K562 (cell line): Measurements from ENCODE around the gene FERMT3. TPM values are rescaled to one million over a fixed set of nuclear protein-coding genes. Genes with fewer than 3 reads are reported as not detected.
A peak's percentile ranks its signal among the peaks of the same experiment; 100 is the strongest.

Experiments used
- ID3 ChIP-seq, 2 experiments: fragments of 250-450 bp in 1 of 2; fragments of 450-650 bp in 1 of 2; sonication (Bioruptor Pico) in 1 of 2; IDR thresholded peaks; 2 replicates each; pipeline versions ENCODE4 v1.6.1 to v1.8.0; 2016 to 2021; ENCODE audit warnings: mild to moderate bottlenecking in 2 of 2, moderate library complexity in 2 of 2, missing compliant biosample characterization in 1 of 2, missing genetic modification characterization in 1 of 2
- REST ChIP-seq, 2 experiments: fragments of 450-650 bp; formaldehyde crosslinking in 1 of 2; IDR thresholded peaks; 2 replicates each; pipeline versions ENCODE4 v1.4.0 to v1.6.1; 2014 to 2020; ENCODE audit warnings: mild to moderate bottlenecking in 2 of 2, borderline replicate concordance in 1 of 2, low read depth in 1 of 2
- ZFX ChIP-seq: sonication (generic); formaldehyde crosslinking; IDR thresholded peaks from 2 replicates; pipeline ENCODE4 v1.8.0; 2022; ENCODE audit warnings: mild to moderate bottlenecking, missing genetic modification reagents, moderate library complexity
- ZHX1 ChIP-seq: fragments of 150-350 bp; conservative IDR thresholded peaks from 2 replicates; pipeline ENCODE4 v1.6.1; 2014; ENCODE audit warnings: low read length
- polyA plus RNA-seq, 8 experiments: library from polyadenylated mRNA; depleted of rRNA in 4 of 8; stranded (reverse) in 5 of 8; unstranded in 3 of 8; fragments of >200 nt; fragmentation: Nextera tagmentation in 2 of 8; fragmentation: Illumina TruSeq in 1 of 8; extraction: Ambion mirVana in 2 of 8; extraction: Trizol in 1 of 8; gene quantifications; 2 replicates each; pipeline versions ENCODE4 v1.2.1 to v1.2.3, GENCODE V29; 2011 to 2014; ENCODE audit warnings: inconsistent platforms in 1 of 8, missing spikeins in 1 of 8
- total RNA-seq, 7 experiments: library from RNA; depleted of rRNA in 6 of 7; stranded (reverse); fragments of >200 nt in 6 of 7; fragmentation: Illumina TruSeq in 2 of 7; extraction: Trizol in 2 of 7; gene quantifications; 2 replicates each; pipeline versions ENCODE4 v1.2.1 to v1.2.3, GENCODE V29; 2011 to 2021; ENCODE audit warnings: low replicate concordance in 1 of 7

FERMT3 gene
- total and polyA plus RNA-seq, 9 of the 15 experiments (the other 6 are each of a cell fraction or from before 2014, with no cell fraction given), result 3.2 to 275 (median 79.7) TPM

- TF ChIP-seq ID3 (CRISPR knock-in tag; IDR thresholded peaks at IDR 0.05) (no peak), ID3 (tag; IDR thresholded peaks at IDR 0.05) (no peak; the same call in 1 of the 2 replicates), ZHX1 (no peak), ZFX (CRISPR knock-in tag) (peak; percentile 94), REST (IDR thresholded peaks at IDR 0.05; ENCODE audit: borderline replicate concordance) (peak; percentile 73), REST (CRISPR knock-in tag; IDR thresholded peaks at IDR 0.05; ENCODE audit: low read depth) (no peak)
Measured at GRCh38 chr11:64165842-64166635, 40.5 kb upstream of the FERMT3 start, which contains the start of gene MACROD1 (continued).
